HCT116 (cell line): ENCODE results near the gene SLC1A1.

Experiments
- CEBPB ChIP-seq: IDR thresholded peaks from 2 replicates; pipeline ENCODE4 v1.6.1; 2012; ENCODE audit warnings: low read depth
- EZH2 ChIP-seq: fragments of 200-600 bp; sonication (generic); IDR thresholded peaks from 2 replicates; pipeline ENCODE4 v1.6.1; 2017; ENCODE audit warnings: antibody characterized with exemption, mixed run types
- FOSL1 ChIP-seq: IDR thresholded peaks from 2 replicates; pipeline ENCODE4 v1.6.1; 2012; ENCODE audit warnings: low read depth
- POLR2A ChIP-seq: IDR thresholded peaks from 2 replicates; pipeline ENCODE4 v1.7.0; 2011; ENCODE audit warnings: borderline replicate concordance; ENCODE audit not compliant: insufficient read depth, insufficient read length; ENCODE audit errors: extremely low read depth
- RAD21 ChIP-seq: IDR thresholded peaks from 2 replicates; pipeline ENCODE4 v1.6.1; 2012; ENCODE audit warnings: low read depth, mild to moderate bottlenecking
- TCF7L2 ChIP-seq: IDR thresholded peaks from 2 replicates; pipeline ENCODE4 v1.7.0; 2011; ENCODE audit warnings: borderline replicate concordance, inconsistent platforms; ENCODE audit not compliant: insufficient read depth, insufficient read length; ENCODE audit errors: extremely low read depth
- YY1 ChIP-seq: IDR thresholded peaks from 2 replicates; pipeline ENCODE4 v1.6.1; 2011; ENCODE audit warnings: low read length, low read depth, moderate library complexity, mild to moderate bottlenecking; ENCODE audit not compliant: insufficient replicate concordance; ENCODE audit errors: extremely low read depth
- ZFX ChIP-seq: fragments of 450-650 bp; IDR thresholded peaks from 2 replicates; pipeline ENCODE4 v1.6.1; 2017
- TF ChIP-seq, protein P1 (sequence below), 3 experiments: fragments of 200-600 bp in 1 of 3; sonication (generic) in 1 of 3; IDR thresholded peaks in 2 of 3; conservative IDR thresholded peaks in 1 of 3; 2 replicates each; pipeline ENCODE4 v1.5.1; 2012 to 2017; ENCODE audit warnings: low read depth in 2 of 3, low read length in 2 of 3, antibody characterized with exemption in 1 of 3, borderline replicate concordance in 1 of 3, control low read depth in 1 of 3, mild to moderate bottlenecking in 1 of 3, mixed read lengths in 1 of 3, mixed run types in 1 of 3, moderate library complexity in 1 of 3; ENCODE audit not compliant: insufficient read depth in 1 of 3

DNA sequence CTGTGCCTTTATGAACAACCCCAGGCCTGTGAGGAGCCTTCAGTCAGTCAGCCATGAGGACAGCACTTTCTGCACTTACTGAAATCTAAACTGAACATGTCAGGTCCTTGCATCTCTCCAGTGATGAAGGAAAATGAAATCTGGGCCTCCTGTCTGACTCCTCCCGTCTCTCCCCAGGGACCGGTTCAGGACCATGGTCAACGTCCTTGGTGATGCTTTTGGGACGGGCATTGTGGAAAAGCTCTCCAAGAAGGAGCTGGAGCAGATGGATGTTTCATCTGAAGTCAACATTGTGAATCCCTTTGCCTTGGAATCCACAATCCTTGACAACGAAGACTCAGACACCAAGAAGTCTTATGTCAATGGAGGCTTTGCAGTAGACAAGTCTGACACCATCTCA lies 94.9 kb downstream of the SLC1A1 start:
- TF ChIP-seq YY1 (no peak), TCF7L2 (no peak), ZFX (no peak), FOSL1 (no peak), RAD21 (no peak), CEBPB (no peak), POLR2A (no peak), EZH2 (no peak)
- TF ChIP-seq, protein P1, sequence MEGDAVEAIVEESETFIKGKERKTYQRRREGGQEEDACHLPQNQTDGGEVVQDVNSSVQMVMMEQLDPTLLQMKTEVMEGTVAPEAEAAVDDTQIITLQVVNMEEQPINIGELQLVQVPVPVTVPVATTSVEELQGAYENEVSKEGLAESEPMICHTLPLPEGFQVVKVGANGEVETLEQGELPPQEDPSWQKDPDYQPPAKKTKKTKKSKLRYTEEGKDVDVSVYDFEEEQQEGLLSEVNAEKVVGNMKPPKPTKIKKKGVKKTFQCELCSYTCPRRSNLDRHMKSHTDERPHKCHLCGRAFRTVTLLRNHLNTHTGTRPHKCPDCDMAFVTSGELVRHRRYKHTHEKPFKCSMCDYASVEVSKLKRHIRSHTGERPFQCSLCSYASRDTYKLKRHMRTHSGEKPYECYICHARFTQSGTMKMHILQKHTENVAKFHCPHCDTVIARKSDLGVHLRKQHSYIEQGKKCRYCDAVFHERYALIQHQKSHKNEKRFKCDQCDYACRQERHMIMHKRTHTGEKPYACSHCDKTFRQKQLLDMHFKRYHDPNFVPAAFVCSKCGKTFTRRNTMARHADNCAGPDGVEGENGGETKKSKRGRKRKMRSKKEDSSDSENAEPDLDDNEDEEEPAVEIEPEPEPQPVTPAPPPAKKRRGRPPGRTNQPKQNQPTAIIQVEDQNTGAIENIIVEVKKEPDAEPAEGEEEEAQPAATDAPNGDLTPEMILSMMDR (IDR thresholded peaks at IDR 0.05 in 2 of 3, conservative IDR thresholded peaks at IDR 0.05 in 1 of 3; ENCODE audit: borderline replicate concordance in 1 of 3, insufficient read depth in 1 of 3, low read depth in 2 of 3, low read length in 2 of 3) = no peak
